ENCODE measurements around the gene WDFY1. TPM values are rescaled to one million over a fixed set of nuclear protein-coding genes. Genes with fewer than 3 reads are reported as not detected.

The WDFY1 gene
- total RNA-seq, 1 experiment from 2014 or later = 123 TPM

GRCh38 chr2:223901311-223901710 is 43.8 kb downstream of the WDFY1 start:
- no peak for DNase-seq
- H3K9me3 ChIP-seq = no peaks in the 10 kb centered on the region
- no peaks in the 10 kb centered on the region for H3K4me1 ChIP-seq
- Mint-ChIP-seq H3K36me3 (ENCODE audit: insufficient read depth, unreplicated experiment) (peaks cover 72% of the 10 kb centered on the region), H3K27ac (ENCODE audit: unreplicated experiment) (peak overlapping the region; percentile 38), H3K4me1 (ENCODE audit: low read depth, unreplicated experiment) (peaks cover 12% of the 10 kb centered on the region), H3K27me3 (ENCODE audit: insufficient read depth, unreplicated experiment) (no peaks in the 10 kb centered on the region), H3K4me3 (ENCODE audit: unreplicated experiment) (no peak overlapping the region), H3K9me3 (ENCODE audit: unreplicated experiment) (no peaks in the 10 kb centered on the region)
- intact Hi-C loops (cut with micrococcal nuclease; ENCODE audit: unreplicated experiment) = no loop called here
- POLR2A ChIA-PET = no interaction called here
- H3K4me3 ChIP-seq (ENCODE audit: low read depth, low read length) = no peak overlapping the region
- BruUV-seq (replicated peaks) = no TSS peak
- no peak for TF ChIP-seq CTCF (IDR thresholded peaks at IDR 0.05; ENCODE audit: insufficient read depth in 1 of 2, low read depth in 1 of 2, low read length in 1 of 2, severe bottlenecking in 1 of 2, unreplicated experiment in 1 of 2)
- CTCF ChIA-PET = interaction anchor here (0.7 to 1.3 kb wide), 6 partner anchors 30 to 381 kb away, joined by 3 to 9 read pairs (median 4); no protein-coding TSS in a partner anchor
- peaks cover 2% of the 10 kb centered on the region for H3K36me3 ChIP-seq (ENCODE audit: control insufficient read depth, insufficient read depth, low read length)
- H3K27me3 ChIP-seq (replicated peaks; ENCODE audit: control insufficient read depth, insufficient read depth, low read length) = no peaks in the 10 kb centered on the region

DNA sequence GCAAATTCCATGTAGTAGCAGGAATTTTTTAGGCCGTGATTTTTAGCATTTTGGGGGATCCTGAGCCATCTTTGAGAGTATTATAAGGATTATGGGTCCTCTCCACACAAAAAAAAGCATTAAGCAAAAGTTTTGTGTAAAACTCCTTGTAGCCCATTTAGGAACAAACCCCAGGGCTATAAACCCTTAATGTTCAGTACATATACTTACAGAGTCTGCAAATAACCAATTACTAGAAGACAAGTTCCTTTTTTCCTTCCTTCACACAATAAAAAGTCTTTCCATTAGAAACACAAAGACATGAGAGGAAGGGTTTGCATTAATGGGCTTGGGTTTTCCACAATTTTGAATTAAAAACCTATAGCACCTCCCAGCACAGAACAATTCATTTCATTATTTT is 44.6 kb downstream of the WDFY1 start:
- CTCF ChIA-PET = no interaction called here
- BruUV-seq (replicated peaks) = no TSS peak
- Mint-ChIP-seq H3K27ac (ENCODE audit: unreplicated experiment) (no peak overlapping the region), H3K9me3 (ENCODE audit: unreplicated experiment) (no peaks in the 10 kb centered on the region), H3K4me3 (ENCODE audit: unreplicated experiment) (no peak overlapping the region), H3K4me1 (ENCODE audit: low read depth, unreplicated experiment) (peaks cover 12% of the 10 kb centered on the region), H3K27me3 (ENCODE audit: insufficient read depth, unreplicated experiment) (no peaks in the 10 kb centered on the region), H3K36me3 (ENCODE audit: insufficient read depth, unreplicated experiment) (peaks cover 69% of the 10 kb centered on the region)
- POLR2A ChIA-PET = no interaction called here
- no peak for TF ChIP-seq CTCF (IDR thresholded peaks at IDR 0.05; ENCODE audit: insufficient read depth in 1 of 2, low read depth in 1 of 2, low read length in 1 of 2, severe bottlenecking in 1 of 2, unreplicated experiment in 1 of 2)
- no peaks in the 10 kb centered on the region for H3K27me3 ChIP-seq (replicated peaks; ENCODE audit: control insufficient read depth, insufficient read depth, low read length)
- H3K36me3 ChIP-seq (ENCODE audit: control insufficient read depth, insufficient read depth, low read length) = peaks cover 2% of the 10 kb centered on the region
- no peaks in the 10 kb centered on the region for H3K9me3 ChIP-seq
- intact Hi-C loops (cut with micrococcal nuclease; ENCODE audit: unreplicated experiment) = no loop called here
- H3K4me1 ChIP-seq = no peaks in the 10 kb centered on the region
- no peak overlapping the region for H3K4me3 ChIP-seq (ENCODE audit: low read depth, low read length)
- DNase-seq = no peak

DNA sequence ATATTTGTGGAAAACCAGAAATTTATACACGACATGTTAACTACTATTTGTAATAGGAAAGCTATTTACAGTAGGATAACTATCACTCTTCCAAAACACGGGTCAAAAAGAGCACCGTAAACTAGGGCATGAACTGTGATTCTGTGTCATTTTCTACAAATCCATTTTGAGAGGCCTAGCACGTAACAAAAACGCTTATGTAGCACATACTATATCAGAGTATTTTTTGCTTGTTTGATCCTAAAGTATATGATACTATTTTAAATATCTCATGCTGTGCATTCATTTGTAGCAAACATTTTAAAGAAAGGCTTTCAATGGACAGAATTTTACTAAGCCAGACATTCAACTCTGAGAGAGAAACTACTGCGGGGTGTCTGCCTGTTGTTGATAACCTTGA is 45.1 kb downstream of the WDFY1 start:
- Histone ChIP-seq H3K36me3 (ENCODE audit: control insufficient read depth, insufficient read depth, low read length) (peaks cover 2% of the 10 kb centered on the region), H3K9me3 (no peaks in the 10 kb centered on the region), H3K4me1 (0 out of 2 replicates have a peak, but pooled peaks cover 4% of the 10 kb centered on the region), H3K27me3 (replicated peaks; ENCODE audit: control insufficient read depth, insufficient read depth, low read length) (no peaks in the 10 kb centered on the region), H3K4me3 (ENCODE audit: low read depth, low read length) (no peak overlapping the region)
- ChIA-PET POLR2A (no interaction called here), CTCF (no interaction called here)
- Mint-ChIP-seq H3K4me1 (ENCODE audit: low read depth, unreplicated experiment) (peaks cover 12% of the 10 kb centered on the region), H3K27me3 (ENCODE audit: insufficient read depth, unreplicated experiment) (no peaks in the 10 kb centered on the region), H3K9me3 (ENCODE audit: unreplicated experiment) (no peaks in the 10 kb centered on the region), H3K4me3 (ENCODE audit: unreplicated experiment) (no peak overlapping the region), H3K36me3 (ENCODE audit: insufficient read depth, unreplicated experiment) (peaks cover 67% of the 10 kb centered on the region), H3K27ac (ENCODE audit: unreplicated experiment) (no peak overlapping the region)
- BruUV-seq (replicated peaks) = TSS peak; percentile 15
- intact Hi-C loops (cut with micrococcal nuclease; ENCODE audit: unreplicated experiment) = no loop called here
- no peak for TF ChIP-seq CTCF (IDR thresholded peaks at IDR 0.05; ENCODE audit: insufficient read depth in 1 of 2, low read depth in 1 of 2, low read length in 1 of 2, severe bottlenecking in 1 of 2, unreplicated experiment in 1 of 2)
- DNase-seq = no peak

Measured in Caco-2 (cell line).